GM12878 (cell line): ENCODE results near the gene STK11. TPM values are rescaled to one million over a fixed set of nuclear protein-coding genes. Genes with fewer than 3 reads are reported as not detected.
A peak's percentile ranks its signal among the peaks of the same experiment; 100 is the strongest.

ENCODE experiments used
- CREB1 ChIP-seq: IDR thresholded peaks from 2 replicates; pipeline ENCODE4 v1.6.1; 2012; ENCODE audit warnings: low read depth, mild to moderate bottlenecking, inconsistent platforms
- FOS ChIP-seq: IDR thresholded peaks from 3 replicates; pipeline ENCODE4 v1.6.1; 2011; ENCODE audit warnings: borderline replicate concordance; ENCODE audit not compliant: insufficient read length; ENCODE audit errors: extremely low read depth
- GATAD2B ChIP-seq: fragments of 450-650 bp; conservative IDR thresholded peaks from 2 replicates; pipeline ENCODE4 v1.6.1; 2017; ENCODE audit warnings: low read depth, mild to moderate bottlenecking, moderate library complexity
- IRF3 ChIP-seq: fragments of 450-650 bp; IDR thresholded peaks from 2 replicates; pipeline ENCODE4 v1.6.1; 2014; ENCODE audit warnings: mild to moderate bottlenecking
- TAF1 ChIP-seq: IDR thresholded peaks from 2 replicates; pipeline ENCODE4 v1.6.1; 2011; ENCODE audit warnings: mild to moderate bottlenecking, low read depth, low read length, borderline replicate concordance
- ZNF274 ChIP-seq: IDR thresholded peaks from one replicate; pipeline ENCODE4 v1.8.0; 2011; ENCODE audit not compliant: insufficient read length, insufficient read depth
- polyA plus RNA-seq, 11 experiments: library from polyadenylated mRNA; depleted of rRNA in 4 of 11; unstranded in 6 of 11; stranded (reverse) in 5 of 11; fragments of >200 nt; fragmentation: Nextera tagmentation in 4 of 11; fragmentation: Illumina TruSeq in 1 of 11; extraction: Ambion mirVana in 4 of 11; extraction: Trizol in 1 of 11; gene quantifications; 1 replicate in 1 of 11; 2 replicates in 10 of 11; pipeline versions ENCODE4 v1.2.1 to v1.2.3, GENCODE V29; 2011 to 2016; ENCODE audit warnings: inconsistent platforms in 2 of 11, missing spikeins in 2 of 11, low read depth in 1 of 11
- total RNA-seq, 4 experiments: library from RNA; depleted of rRNA in 3 of 4; stranded (reverse); fragments of >200 nt in 3 of 4; fragmentation: Illumina TruSeq in 1 of 4; extraction: Trizol in 1 of 4; gene quantifications; 2 replicates each; pipeline versions ENCODE4 v1.2.1 to v1.2.3, GENCODE V29; 2013 to 2021
- TF ChIP-seq, protein P1 (sequence below): IDR thresholded peaks from 2 replicates; pipeline ENCODE4 v1.6.1; 2011; ENCODE audit warnings: low read depth, low read length, improper control_type of control experiment, borderline replicate concordance
- TF ChIP-seq, protein P2 (sequence below): fragments of 450-650 bp; IDR thresholded peaks from 2 replicates; pipeline ENCODE4 v1.6.1; 2017; ENCODE audit warnings: mild to moderate bottlenecking, moderate library complexity

The STK11 gene
- total and polyA plus RNA-seq, 10 of the 15 experiments (the other 5 are each of a cell fraction or from before 2014, with no cell fraction given) = 0.33 to 71.0 (median 23.8) TPM

DNA sequence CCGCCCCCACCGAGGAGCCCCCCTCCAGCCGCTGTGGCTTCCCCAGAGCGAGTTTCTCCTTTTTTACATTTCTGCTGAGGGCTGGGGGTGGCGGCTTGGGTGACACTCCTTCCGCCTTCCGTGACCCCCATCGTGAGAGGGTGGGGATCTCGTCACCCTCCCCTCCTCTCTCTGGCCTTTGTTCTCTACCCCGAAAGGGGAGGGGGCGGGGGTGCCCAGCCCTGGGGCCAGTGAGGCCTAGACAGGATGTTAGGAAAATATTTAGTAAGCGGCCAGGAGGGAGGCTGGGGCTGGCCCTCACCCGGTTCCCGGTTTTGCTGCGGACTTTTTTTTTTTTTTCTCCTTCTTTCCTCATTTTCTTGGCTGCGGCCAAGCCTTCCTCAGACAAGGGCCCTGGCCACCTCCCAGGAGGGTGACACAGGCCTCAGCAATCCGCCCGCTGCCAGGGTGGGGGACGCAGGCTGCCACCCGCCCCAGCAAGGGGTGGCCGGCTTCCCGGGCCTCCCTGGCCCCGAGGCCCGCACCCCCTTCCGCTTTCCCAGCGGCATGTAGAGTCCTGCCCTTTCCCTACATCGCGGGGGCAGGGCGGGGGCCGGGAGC, 46.7 kb downstream of the STK11 start (continued):
- no peak for TF ChIP-seq IRF3
- 0 out of 2 replicates have a peak, but pooled peaks have one; percentile 13 for TF ChIP-seq CREB1
- TF ChIP-seq TAF1 = no peak
- no peak for TF ChIP-seq FOS
- 0 out of 2 replicates have a peak, but pooled peaks have one; percentile 16 for TF ChIP-seq GATAD2B
- TF ChIP-seq, protein P1, sequence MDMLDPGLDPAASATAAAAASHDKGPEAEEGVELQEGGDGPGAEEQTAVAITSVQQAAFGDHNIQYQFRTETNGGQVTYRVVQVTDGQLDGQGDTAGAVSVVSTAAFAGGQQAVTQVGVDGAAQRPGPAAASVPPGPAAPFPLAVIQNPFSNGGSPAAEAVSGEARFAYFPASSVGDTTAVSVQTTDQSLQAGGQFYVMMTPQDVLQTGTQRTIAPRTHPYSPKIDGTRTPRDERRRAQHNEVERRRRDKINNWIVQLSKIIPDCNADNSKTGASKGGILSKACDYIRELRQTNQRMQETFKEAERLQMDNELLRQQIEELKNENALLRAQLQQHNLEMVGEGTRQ = no peak
- TF ChIP-seq, protein P2, sequence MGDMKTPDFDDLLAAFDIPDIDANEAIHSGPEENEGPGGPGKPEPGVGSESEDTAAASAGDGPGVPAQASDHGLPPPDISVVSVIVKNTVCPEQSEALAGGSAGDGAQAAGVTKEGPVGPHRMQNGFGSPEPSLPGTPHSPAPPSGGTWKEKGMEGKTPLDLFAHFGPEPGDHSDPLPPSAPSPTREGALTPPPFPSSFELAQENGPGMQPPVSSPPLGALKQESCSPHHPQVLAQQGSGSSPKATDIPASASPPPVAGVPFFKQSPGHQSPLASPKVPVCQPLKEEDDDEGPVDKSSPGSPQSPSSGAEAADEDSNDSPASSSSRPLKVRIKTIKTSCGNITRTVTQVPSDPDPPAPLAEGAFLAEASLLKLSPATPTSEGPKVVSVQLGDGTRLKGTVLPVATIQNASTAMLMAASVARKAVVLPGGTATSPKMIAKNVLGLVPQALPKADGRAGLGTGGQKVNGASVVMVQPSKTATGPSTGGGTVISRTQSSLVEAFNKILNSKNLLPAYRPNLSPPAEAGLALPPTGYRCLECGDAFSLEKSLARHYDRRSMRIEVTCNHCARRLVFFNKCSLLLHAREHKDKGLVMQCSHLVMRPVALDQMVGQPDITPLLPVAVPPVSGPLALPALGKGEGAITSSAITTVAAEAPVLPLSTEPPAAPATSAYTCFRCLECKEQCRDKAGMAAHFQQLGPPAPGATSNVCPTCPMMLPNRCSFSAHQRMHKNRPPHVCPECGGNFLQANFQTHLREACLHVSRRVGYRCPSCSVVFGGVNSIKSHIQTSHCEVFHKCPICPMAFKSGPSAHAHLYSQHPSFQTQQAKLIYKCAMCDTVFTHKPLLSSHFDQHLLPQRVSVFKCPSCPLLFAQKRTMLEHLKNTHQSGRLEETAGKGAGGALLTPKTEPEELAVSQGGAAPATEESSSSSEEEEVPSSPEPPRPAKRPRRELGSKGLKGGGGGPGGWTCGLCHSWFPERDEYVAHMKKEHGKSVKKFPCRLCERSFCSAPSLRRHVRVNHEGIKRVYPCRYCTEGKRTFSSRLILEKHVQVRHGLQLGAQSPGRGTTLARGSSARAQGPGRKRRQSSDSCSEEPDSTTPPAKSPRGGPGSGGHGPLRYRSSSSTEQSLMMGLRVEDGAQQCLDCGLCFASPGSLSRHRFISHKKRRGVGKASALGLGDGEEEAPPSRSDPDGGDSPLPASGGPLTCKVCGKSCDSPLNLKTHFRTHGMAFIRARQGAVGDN = no peak
- no peak for TF ChIP-seq ZNF274
